A673 (cell line): ENCODE data around the gene GRIP1. TPM values are rescaled to one million over a fixed set of nuclear protein-coding genes. Genes with fewer than 3 reads are reported as not detected.

Experiments
- BruUV-seq: library from RNA; stranded (reverse); fragments of 400-500 nt; replicated peaks from 2 replicates; lab custom pipeline; 2021; lab: Mats Ljungman, UMichigan
- CTCF ChIA-PET: fragments of 300-600 bp; sonication (Branson Sonifier 250); formaldehyde crosslinking; loops from one replicate; lab custom pipeline; 2022; ENCODE audit warnings: antibody characterized with exemption; lab: Charles Lee
- POLR2A ChIA-PET: fragments of 300-600 bp; sonication (Branson Sonifier 250); formaldehyde crosslinking; loops from one replicate; lab custom pipeline; 2022; ENCODE audit warnings: antibody characterized with exemption; ENCODE audit not compliant: low non-redundant PET; lab: Charles Lee
- DNase-seq: peaks from one replicate; pipeline ENCODE4 v3.0.0-alpha.2; 2015; ENCODE audit warnings: low spot score
- H3K27ac ChIP-seq: fragments of 200-600 bp; sonication (generic); 2 replicates; pipeline ENCODE4 v1.5.1; 2016; ENCODE audit warnings: mixed run types, low read depth, mild to moderate bottlenecking, mixed read lengths, antibody characterized with exemption, low read length; ENCODE audit not compliant: poor library complexity, severe bottlenecking
- H3K27me3 ChIP-seq: fragments of 200-600 bp; sonication (generic); replicated peaks from 2 replicates; pipeline ENCODE4 v1.6.1; 2017; ENCODE audit warnings: mixed run types, low read depth, mild to moderate bottlenecking, mixed read lengths, antibody characterized with exemption, low read length; ENCODE audit not compliant: insufficient read depth, poor library complexity
- H3K36me3 ChIP-seq: fragments of 200-600 bp; sonication (generic); 2 replicates; pipeline ENCODE4 v1.6.1; 2016; ENCODE audit warnings: mixed run types, mild to moderate bottlenecking, mixed read lengths, antibody characterized with exemption, low read length; ENCODE audit not compliant: insufficient read depth, poor library complexity, severe bottlenecking
- H3K4me1 ChIP-seq: fragments of 200-600 bp; sonication (generic); 2 replicates; pipeline ENCODE4 v1.6.1; 2017; ENCODE audit warnings: mixed run types, mild to moderate bottlenecking, mixed read lengths, antibody characterized with exemption, low read length; ENCODE audit not compliant: insufficient read depth, poor library complexity, severe bottlenecking
- H3K4me3 ChIP-seq: fragments of 200-600 bp; sonication (generic); 2 replicates; pipeline ENCODE4 v1.5.1; 2016; ENCODE audit warnings: low read depth, mixed run types, mild to moderate bottlenecking, mixed read lengths, low read length; ENCODE audit not compliant: poor library complexity, severe bottlenecking
- H3K9me3 ChIP-seq: fragments of 200-600 bp; sonication (generic); 2 replicates; pipeline ENCODE4 v1.6.1; 2016; ENCODE audit warnings: mixed run types, low read depth, mild to moderate bottlenecking, mixed read lengths, antibody characterized with exemption, low read length; ENCODE audit not compliant: poor library complexity, severe bottlenecking
- EZH2 ChIP-seq: fragments of 200-600 bp; sonication (generic); IDR thresholded peaks from 2 replicates; pipeline ENCODE4 v1.6.1; 2017; ENCODE audit warnings: borderline replicate concordance, low read depth, mild to moderate bottlenecking, mixed read lengths, antibody characterized with exemption, low read length; ENCODE audit not compliant: poor library complexity, severe bottlenecking
- intact Hi-C: fragments of 100-400 bp; cut with micrococcal nuclease; formaldehyde crosslinking; loops from one replicate; pipeline ENCODE4 v1.10.0; 2022; ENCODE audit not compliant: unreplicated experiment
- total RNA-seq: library from RNA; stranded (reverse); gene quantifications from 2 replicates; pipeline ENCODE4 v1.2.3, GENCODE V29; 2021
- TF ChIP-seq, protein P1 (sequence below): fragments of 300-800, 200-600 bp; sonication (generic); conservative IDR thresholded peaks from 2 replicates; pipeline ENCODE4 v1.5.1; 2017; ENCODE audit warnings: low read depth, mild to moderate bottlenecking, antibody characterized with exemption, low read length, moderate library complexity, mixed read lengths

GRIP1 gene
- total RNA-seq, 1 experiment from 2014 or later, result 3.6 TPM

DNA sequence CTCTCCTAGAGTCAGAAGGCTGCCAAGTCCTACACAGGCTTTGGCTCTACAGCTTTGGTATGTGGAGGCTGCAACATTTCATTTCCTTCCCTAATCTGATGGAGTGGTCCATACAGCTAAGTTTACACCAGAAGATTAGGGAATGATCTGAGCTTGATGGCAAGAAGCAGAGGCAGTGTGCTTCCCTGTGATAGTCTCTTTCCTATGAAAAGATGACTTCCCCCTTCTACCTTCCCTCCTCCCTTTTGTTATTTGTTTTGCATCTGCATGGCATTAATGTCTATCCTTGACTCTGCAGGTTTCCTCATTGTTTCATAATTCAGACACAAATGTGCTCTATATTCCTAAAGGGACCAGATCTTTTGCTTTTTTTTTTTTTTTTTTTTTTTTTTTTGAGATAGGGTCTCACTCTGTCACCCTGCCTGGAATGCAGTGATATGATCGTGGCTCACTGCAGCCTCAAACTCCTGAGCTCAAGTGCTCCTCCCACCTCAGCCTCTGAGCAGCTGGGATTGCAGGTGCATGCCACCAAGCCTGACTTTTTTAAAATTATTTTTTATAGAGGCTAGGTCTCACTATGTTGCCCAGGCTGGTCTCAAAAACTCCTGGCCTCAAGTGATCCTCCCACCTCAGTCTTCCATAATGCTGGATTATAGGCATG, 76.3 kb downstream of the GRIP1 start:
- H3K4me3 ChIP-seq, result no peak overlapping the region
- intact Hi-C loops, result no loop called here
- H3K36me3 ChIP-seq, result no peaks in the 10 kb centered on the region
- BruUV-seq, result no TSS peak
- DNase-seq, result no peak
- H3K27ac ChIP-seq, result no peak overlapping the region
- TF ChIP-seq, protein P1, sequence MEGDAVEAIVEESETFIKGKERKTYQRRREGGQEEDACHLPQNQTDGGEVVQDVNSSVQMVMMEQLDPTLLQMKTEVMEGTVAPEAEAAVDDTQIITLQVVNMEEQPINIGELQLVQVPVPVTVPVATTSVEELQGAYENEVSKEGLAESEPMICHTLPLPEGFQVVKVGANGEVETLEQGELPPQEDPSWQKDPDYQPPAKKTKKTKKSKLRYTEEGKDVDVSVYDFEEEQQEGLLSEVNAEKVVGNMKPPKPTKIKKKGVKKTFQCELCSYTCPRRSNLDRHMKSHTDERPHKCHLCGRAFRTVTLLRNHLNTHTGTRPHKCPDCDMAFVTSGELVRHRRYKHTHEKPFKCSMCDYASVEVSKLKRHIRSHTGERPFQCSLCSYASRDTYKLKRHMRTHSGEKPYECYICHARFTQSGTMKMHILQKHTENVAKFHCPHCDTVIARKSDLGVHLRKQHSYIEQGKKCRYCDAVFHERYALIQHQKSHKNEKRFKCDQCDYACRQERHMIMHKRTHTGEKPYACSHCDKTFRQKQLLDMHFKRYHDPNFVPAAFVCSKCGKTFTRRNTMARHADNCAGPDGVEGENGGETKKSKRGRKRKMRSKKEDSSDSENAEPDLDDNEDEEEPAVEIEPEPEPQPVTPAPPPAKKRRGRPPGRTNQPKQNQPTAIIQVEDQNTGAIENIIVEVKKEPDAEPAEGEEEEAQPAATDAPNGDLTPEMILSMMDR, result no peak
- no peak for TF ChIP-seq EZH2
- CTCF ChIA-PET, result no interaction called here
- H3K27me3 ChIP-seq, result peaks cover 95% of the 10 kb centered on the region
- H3K9me3 ChIP-seq, result no peaks in the 10 kb centered on the region
- POLR2A ChIA-PET, result no interaction called here
- H3K4me1 ChIP-seq, result peaks cover 7% of the 10 kb centered on the region

DNA sequence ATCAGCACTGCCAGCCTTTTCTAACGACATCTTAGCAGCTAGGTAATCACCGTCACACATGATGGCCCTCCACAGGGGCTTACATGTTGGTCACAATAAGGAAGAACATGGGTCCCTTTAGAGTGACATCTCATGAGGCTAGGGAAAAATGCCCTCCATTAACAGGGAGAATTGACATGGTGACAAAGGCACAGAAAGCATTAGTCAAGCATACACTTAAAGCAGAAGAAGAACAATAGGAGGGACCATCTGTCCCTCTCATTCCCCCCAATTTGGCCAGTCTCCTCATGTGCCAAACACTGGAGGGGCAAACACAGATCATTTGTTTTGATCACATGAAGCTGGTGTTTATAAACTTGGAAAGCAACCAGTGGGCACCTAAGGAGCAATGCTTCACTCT, 78.0 kb downstream of the GRIP1 start:
- Histone ChIP-seq H3K4me3 (no peak overlapping the region), H3K27ac (no peak overlapping the region), H3K27me3 (peaks cover 94% of the 10 kb centered on the region), H3K36me3 (no peaks in the 10 kb centered on the region), H3K9me3 (no peaks in the 10 kb centered on the region), H3K4me1 (peaks cover 13% of the 10 kb centered on the region)
- intact Hi-C loops, result no loop called here
- CTCF ChIA-PET, result no interaction called here
- POLR2A ChIA-PET, result no interaction called here
- TF ChIP-seq, protein P1, result no peak
- TF ChIP-seq EZH2, result no peak
- no TSS peak for BruUV-seq
- DNase-seq, result no peak

DNA sequence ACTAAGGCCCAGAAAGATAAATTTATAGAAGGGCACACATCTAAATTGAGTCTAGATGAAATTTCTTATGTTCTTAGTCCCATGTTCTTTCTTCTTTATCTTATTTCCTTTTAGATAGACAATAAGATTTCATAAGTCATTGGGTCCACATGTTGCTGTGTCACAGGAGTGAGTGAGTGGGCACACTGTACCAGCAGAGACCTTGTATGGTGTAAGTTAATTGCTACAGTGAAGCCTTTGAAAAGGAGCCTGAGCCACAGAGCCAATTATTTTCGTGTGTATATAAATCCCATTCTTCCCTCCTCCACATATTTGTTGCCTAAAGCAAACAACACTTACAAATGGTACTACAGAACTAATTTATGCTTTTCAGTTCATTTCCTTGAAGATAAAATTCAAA, 79.1 kb downstream of the GRIP1 start:
- Histone ChIP-seq H3K4me1 (peaks cover 13% of the 10 kb centered on the region), H3K9me3 (no peaks in the 10 kb centered on the region), H3K4me3 (no peak overlapping the region), H3K27me3 (peaks cover 95% of the 10 kb centered on the region), H3K36me3 (no peaks in the 10 kb centered on the region), H3K27ac (no peak overlapping the region)
- intact Hi-C loops, result no loop called here
- ChIA-PET CTCF (no interaction called here), POLR2A (no interaction called here)
- TF ChIP-seq EZH2, result no peak
- TF ChIP-seq, protein P1, result no peak
- BruUV-seq, result no TSS peak
- no peak for DNase-seq
